Calu3 (cell line): ENCODE data around the gene LDLRAD4. TPM values are rescaled to one million over a fixed set of nuclear protein-coding genes. Genes with fewer than 3 reads are reported as not detected.

ENCODE experiments used
- BruUV-seq: library from RNA; stranded (reverse); fragments of 400-500 nt; replicated peaks from 2 replicates; lab custom pipeline; 2021; lab: Mats Ljungman, UMichigan
- CTCF ChIA-PET: fragments of 300-600 bp; sonication (Branson Sonifier 250); formaldehyde crosslinking; loops from one replicate; lab custom pipeline; 2022; ENCODE audit warnings: antibody characterized with exemption; lab: Charles Lee
- DNase-seq: peaks from one replicate; pipeline ENCODE4 v3.0.0; 2022
- H3K27ac Mint-ChIP-seq: one replicate; pipeline ENCODE4 v1.8.0; 2022; ENCODE audit warnings: mixed read lengths; ENCODE audit not compliant: unreplicated experiment
- H3K27me3 Mint-ChIP-seq: one replicate; pipeline ENCODE4 v1.8.0; 2022; ENCODE audit warnings: mixed read lengths; ENCODE audit not compliant: unreplicated experiment
- H3K36me3 Mint-ChIP-seq: one replicate; pipeline ENCODE4 v1.8.0; 2022; ENCODE audit warnings: mild to moderate bottlenecking, moderate library complexity, mixed read lengths; ENCODE audit not compliant: insufficient read depth, unreplicated experiment
- H3K4me1 Mint-ChIP-seq: one replicate; pipeline ENCODE4 v1.8.0; 2022; ENCODE audit warnings: mild to moderate bottlenecking, low read depth, mixed read lengths; ENCODE audit not compliant: unreplicated experiment
- H3K4me3 Mint-ChIP-seq: one replicate; pipeline ENCODE4 v1.8.0; 2022; ENCODE audit warnings: mild to moderate bottlenecking, low read depth, moderate library complexity, mixed read lengths; ENCODE audit not compliant: unreplicated experiment
- H3K9me3 Mint-ChIP-seq: one replicate; pipeline ENCODE4 v1.8.0; 2022; ENCODE audit warnings: low read depth, mixed read lengths; ENCODE audit not compliant: unreplicated experiment
- intact Hi-C: fragments of 100-400 bp; cut with micrococcal nuclease; formaldehyde crosslinking; loops from one replicate; pipeline ENCODE4 v1.10.0; 2022; ENCODE audit not compliant: unreplicated experiment
- total RNA-seq: library from RNA; stranded (reverse); gene quantifications from 2 replicates; pipeline ENCODE4 v1.2.3, GENCODE V29; 2022
- TF ChIP-seq, protein P1 (sequence below): fragments of 200-600 bp; IDR thresholded peaks from one replicate; pipeline ENCODE4 v1.8.0; 2022; ENCODE audit warnings: antibody characterized with exemption; ENCODE audit not compliant: unreplicated experiment

The LDLRAD4 gene
- total RNA-seq, 1 experiment from 2014 or later, result 0.50 TPM

DNA sequence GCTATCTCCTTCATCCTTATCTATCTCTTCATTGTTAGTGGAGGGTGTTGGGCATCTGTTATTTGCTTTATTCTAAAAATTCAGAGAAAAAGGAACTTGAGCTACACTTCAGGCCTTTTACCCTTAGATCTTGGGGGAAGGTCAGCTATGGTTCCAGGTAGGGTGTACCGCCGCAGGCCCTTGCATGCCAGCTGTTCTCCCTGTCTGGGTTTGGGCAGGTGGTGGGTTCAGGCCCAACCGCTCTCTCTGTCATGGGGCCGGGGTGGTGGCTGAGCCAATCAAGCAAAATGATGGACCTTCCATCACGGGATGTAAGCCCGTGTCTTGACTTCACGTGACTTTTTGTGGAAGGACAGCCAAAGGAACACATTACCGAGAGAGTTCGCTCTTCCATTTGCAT lies 231.1 kb downstream of the LDLRAD4 start:
- no peak overlapping the region for H3K4me3 Mint-ChIP-seq
- CTCF ChIA-PET, result no interaction called here
- BruUV-seq, result no TSS peak

DNA sequence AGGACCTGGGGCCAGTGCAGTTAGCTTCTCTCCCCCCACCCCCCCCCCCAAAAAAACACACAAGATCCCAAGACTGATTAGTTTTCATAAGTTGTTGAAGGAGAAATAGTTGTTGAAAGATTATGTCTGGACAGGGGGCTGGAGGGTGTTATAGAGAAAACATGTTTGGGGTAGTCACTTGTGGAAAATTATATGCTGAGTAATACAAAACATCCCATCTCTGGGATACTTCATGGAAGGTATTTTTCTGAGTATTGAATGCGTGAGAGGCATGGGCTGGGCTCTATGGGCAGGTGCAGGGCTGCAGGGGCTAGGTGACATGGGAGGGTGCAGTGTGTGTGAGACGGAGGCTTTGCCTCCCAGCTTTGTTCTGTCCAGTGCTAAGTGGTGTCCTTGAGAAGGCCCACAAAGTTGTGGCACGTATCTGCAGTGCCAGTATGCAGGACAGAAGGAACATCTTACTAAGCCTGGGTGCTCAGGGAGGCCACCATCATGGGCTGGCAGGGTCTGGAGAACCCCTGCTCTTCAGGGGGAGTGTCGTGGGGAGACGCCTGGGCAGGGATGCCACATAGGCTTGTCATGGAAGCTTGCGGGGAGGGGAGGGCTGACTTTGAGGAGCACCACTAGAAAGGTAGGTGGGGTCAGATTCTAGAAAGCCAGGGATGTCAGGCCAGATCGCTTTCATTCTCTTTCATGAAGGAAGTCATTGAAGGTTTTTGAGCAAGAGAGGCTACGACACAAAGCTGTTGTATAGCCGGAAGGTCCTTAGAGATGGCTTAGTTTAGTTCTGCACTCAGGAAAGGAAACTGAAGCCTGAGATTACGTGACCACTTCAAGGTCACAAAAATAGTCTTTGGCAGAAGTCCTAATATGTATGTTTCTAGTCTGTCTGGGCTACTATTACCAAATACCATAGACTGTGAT lies 232.0 kb downstream of the LDLRAD4 start:
- CTCF ChIA-PET, result no interaction called here
- Mint-ChIP-seq H3K27ac (no peak overlapping the region), H3K4me1 (no peaks in the 10 kb centered on the region), H3K36me3 (no peaks in the 10 kb centered on the region), H3K4me3 (no peak overlapping the region), H3K9me3 (no peaks in the 10 kb centered on the region), H3K27me3 (peaks cover 52% of the 10 kb centered on the region)
- intact Hi-C loops, result no loop called here
- DNase-seq, result no peak
- BruUV-seq, result no TSS peak
- TF ChIP-seq, protein P1, sequence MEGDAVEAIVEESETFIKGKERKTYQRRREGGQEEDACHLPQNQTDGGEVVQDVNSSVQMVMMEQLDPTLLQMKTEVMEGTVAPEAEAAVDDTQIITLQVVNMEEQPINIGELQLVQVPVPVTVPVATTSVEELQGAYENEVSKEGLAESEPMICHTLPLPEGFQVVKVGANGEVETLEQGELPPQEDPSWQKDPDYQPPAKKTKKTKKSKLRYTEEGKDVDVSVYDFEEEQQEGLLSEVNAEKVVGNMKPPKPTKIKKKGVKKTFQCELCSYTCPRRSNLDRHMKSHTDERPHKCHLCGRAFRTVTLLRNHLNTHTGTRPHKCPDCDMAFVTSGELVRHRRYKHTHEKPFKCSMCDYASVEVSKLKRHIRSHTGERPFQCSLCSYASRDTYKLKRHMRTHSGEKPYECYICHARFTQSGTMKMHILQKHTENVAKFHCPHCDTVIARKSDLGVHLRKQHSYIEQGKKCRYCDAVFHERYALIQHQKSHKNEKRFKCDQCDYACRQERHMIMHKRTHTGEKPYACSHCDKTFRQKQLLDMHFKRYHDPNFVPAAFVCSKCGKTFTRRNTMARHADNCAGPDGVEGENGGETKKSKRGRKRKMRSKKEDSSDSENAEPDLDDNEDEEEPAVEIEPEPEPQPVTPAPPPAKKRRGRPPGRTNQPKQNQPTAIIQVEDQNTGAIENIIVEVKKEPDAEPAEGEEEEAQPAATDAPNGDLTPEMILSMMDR, result no peak

More for the DNA sequence above, 231.1 kb downstream of the LDLRAD4 start:
- Mint-ChIP-seq H3K27ac (no peak overlapping the region), H3K36me3 (no peaks in the 10 kb centered on the region), H3K9me3 (no peaks in the 10 kb centered on the region), H3K27me3 (peaks cover 52% of the 10 kb centered on the region), H3K4me1 (no peaks in the 10 kb centered on the region)
- intact Hi-C loops, result no loop called here
- TF ChIP-seq, protein P1, result no peak
- DNase-seq, result no peak

DNA sequence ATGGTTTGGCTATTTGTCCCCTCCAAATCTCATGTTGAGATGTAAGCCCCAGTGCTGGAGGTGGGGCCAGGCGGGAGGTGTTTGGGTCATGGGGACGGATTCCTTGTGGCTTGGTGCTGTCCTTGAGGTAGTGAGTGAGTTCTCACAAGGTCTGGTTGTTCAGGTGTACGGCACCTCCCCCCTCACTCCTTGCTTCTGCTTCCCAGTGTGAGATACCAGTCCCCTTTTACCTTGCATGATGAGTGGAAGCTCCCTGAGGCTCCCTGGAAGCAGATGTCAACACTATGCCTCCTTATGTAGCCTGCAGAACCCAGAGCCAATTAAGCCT lies 232.6 kb downstream of the LDLRAD4 start:
- no peak for DNase-seq
- CTCF ChIA-PET, result no interaction called here
- peaks cover 57% of the 10 kb centered on the region for H3K27me3 Mint-ChIP-seq

DNA sequence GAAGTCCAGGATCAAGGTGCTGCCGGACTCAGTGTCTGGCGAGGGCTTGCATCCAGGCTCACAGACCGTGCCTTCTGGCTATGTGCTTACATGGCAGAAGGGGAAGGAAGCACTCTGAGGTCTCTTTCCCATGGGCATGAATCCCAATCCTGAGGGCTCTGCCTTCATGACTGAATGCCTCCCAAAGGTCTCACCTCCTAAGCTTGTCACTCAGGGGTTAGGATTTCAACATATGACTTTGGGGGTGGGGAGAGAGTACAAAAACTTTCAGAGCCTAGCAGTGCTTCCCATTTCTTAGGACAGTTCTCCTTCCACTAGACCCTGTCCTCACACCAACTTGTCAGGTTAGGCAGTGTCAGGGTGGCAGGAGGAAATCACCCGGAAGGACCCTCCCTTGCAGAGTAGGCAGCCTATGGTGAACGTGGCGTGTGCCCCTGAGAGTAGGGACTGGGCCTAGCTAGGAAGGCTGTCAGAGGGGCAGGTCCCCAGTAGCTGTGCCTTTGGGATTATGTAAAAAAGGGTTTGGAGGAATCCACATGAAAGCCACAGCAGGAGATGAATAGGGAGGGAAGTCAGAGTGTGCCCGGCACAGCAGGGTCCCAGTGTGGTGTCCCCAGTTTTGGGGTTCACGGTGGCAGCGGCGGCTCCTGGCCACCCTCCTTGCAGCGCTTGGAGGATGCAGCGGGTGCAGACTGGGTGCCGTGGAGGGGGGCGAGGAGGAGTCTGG lies 233.3 kb downstream of the LDLRAD4 start:
- H3K36me3 Mint-ChIP-seq, result no peaks in the 10 kb centered on the region
- DNase-seq, result no peak
- peaks cover 63% of the 10 kb centered on the region for H3K27me3 Mint-ChIP-seq
- no peak overlapping the region for H3K27ac Mint-ChIP-seq
- H3K9me3 Mint-ChIP-seq, result no peaks in the 10 kb centered on the region
- TF ChIP-seq, protein P1, result no peak
- CTCF ChIA-PET, result no interaction called here
- no peak overlapping the region for H3K4me3 Mint-ChIP-seq
- no TSS peak for BruUV-seq
- no peaks in the 10 kb centered on the region for H3K4me1 Mint-ChIP-seq
- intact Hi-C loops, result no loop called here

More for the DNA sequence above, 232.6 kb downstream of the LDLRAD4 start:
- Mint-ChIP-seq H3K4me3 (no peak overlapping the region), H3K36me3 (no peaks in the 10 kb centered on the region), H3K27ac (no peak overlapping the region), H3K9me3 (no peaks in the 10 kb centered on the region), H3K4me1 (no peaks in the 10 kb centered on the region)
- intact Hi-C loops, result no loop called here
- TF ChIP-seq, protein P1, result no peak
- BruUV-seq, result no TSS peak
